ENCODE results near the gene FCAMR.

The FCAMR gene

DNA sequence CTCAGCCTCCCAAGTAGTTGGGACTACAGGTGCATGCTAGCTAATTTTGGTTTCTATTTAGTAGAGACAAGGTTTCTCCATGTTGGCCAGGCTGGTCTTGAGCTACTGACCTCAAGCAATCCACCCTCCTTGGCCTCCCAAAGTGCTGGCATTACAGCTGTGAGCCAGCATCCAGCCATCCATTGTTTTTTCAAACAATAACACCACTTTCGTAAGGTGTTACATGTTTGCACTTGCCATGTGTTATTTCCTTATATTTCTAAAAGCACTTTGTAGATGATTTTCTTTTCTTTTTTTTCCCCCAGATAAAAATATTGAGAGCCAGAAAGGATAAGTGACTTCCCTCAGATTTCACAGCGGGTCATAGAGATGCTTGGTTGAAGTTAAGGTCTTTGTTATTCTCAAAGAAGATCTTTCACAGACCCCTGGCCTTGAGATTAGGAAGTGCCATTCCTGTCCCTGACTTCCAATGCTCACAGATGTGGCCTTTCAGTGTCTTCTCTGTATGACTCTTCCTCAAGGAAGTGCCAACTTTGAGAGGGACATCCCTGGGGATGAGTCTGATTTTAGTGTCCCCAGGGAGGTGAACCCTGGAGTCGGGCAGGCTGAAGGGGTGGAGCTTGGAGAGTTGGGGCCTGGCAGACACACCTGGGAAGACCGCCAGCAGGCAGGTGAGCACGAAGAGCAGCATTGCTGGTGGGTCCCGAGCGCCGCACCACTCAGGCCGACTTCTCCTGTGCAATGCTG is 30.2 kb downstream of the FCAMR start:
- no peak overlapping the region for H3K9ac ChIP-seq (ENCODE audit: low read length in 5 of 5)
- no peak overlapping the region for H3K27ac ChIP-seq (ENCODE audit: low read depth, low read length)
- H3K4me1 ChIP-seq (ENCODE audit: control insufficient read depth in 5 of 5, insufficient read depth in 5 of 5, low read length in 5 of 5), result no peaks in the 10 kb centered on the region
- no peak overlapping the region for H3K4me3 ChIP-seq (ENCODE audit: low read depth in 1 of 5, low read length in 5 of 5)
- peaks cover 0 to 14% (median 3%) of the 10 kb centered on the region in 5 donors for H3K27me3 ChIP-seq (ENCODE audit: control insufficient read depth in 5 of 5, insufficient read depth in 4 of 5, low read length in 5 of 5)
- H3K9me3 ChIP-seq (ENCODE audit: control insufficient read depth in 5 of 5, low read length in 5 of 5), result no peaks in the 10 kb centered on the region
- H3K36me3 ChIP-seq (ENCODE audit: control insufficient read depth in 5 of 5, insufficient read depth in 5 of 5, low read length in 5 of 5), result no peaks in the 10 kb centered on the region

DNA sequence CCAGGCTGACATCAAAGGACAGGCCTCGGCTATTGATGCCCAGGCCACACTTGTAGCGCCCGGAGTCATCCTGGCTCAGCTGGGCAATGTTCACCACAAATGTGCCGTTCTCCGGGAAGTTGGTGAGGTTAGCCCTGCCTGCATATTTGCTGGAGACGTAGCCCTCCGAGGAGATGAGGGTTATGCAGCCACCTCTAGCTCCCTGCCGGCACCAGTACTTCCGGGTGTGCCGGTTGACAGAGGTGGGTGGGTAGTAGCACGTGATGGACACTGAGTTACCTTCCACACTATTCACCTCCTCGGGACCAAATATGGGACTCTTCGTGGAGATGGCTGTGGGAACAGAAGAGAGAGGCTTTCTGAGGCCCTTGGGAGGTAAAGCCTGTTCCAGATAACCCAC is 31.1 kb downstream of the FCAMR start:
- Histone ChIP-seq H3K9me3 (ENCODE audit: control insufficient read depth in 5 of 5, low read length in 5 of 5) (no peaks in the 10 kb centered on the region), H3K9ac (ENCODE audit: low read length in 5 of 5) (no peak overlapping the region), H3K27ac (ENCODE audit: low read depth, low read length) (no peak overlapping the region), H3K27me3 (ENCODE audit: control insufficient read depth in 5 of 5, insufficient read depth in 4 of 5, low read length in 5 of 5) (peaks cover 0 to 13% (median 3%) of the 10 kb centered on the region in 5 donors), H3K4me3 (ENCODE audit: low read depth in 1 of 5, low read length in 5 of 5) (no peak overlapping the region), H3K36me3 (ENCODE audit: control insufficient read depth in 5 of 5, insufficient read depth in 5 of 5, low read length in 5 of 5) (no peaks in the 10 kb centered on the region), H3K4me1 (ENCODE audit: control insufficient read depth in 5 of 5, insufficient read depth in 5 of 5, low read length in 5 of 5) (no peaks in the 10 kb centered on the region)

DNA sequence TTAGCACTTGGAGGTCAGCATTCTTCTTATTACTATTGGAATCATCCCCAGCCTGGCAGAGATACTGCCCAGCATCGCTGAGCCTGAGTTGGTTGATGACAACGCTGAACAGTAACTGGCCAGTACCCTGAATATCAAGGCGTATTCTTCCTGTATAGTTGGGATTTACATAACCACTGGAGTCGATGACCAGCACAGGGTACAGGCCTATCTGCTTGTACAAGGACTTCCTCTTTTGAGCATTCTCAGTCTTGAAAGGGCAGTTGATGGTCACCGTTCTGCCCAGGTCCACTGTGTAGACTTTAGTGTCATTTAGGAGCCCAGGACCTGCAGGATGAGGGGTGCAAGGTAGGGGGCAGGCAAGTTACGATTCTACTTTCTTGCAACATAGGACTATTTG is 32.8 kb downstream of the FCAMR start:
- H3K36me3 ChIP-seq (ENCODE audit: control insufficient read depth in 5 of 5, insufficient read depth in 5 of 5, low read length in 5 of 5), result no peaks in the 10 kb centered on the region
- H3K27ac ChIP-seq (ENCODE audit: low read depth, low read length), result no peak overlapping the region
- no peak overlapping the region for H3K4me3 ChIP-seq (ENCODE audit: low read depth in 1 of 5, low read length in 5 of 5)
- peaks cover 0 to 7% (median 0%) of the 10 kb centered on the region in 5 donors for H3K27me3 ChIP-seq (ENCODE audit: control insufficient read depth in 5 of 5, insufficient read depth in 4 of 5, low read length in 5 of 5)
- no peaks in the 10 kb centered on the region for H3K9me3 ChIP-seq (ENCODE audit: control insufficient read depth in 5 of 5, low read length in 5 of 5)
- no peaks in the 10 kb centered on the region for H3K4me1 ChIP-seq (ENCODE audit: control insufficient read depth in 5 of 5, insufficient read depth in 5 of 5, low read length in 5 of 5)
- no peak overlapping the region for H3K9ac ChIP-seq (ENCODE audit: low read length in 5 of 5)

DNA sequence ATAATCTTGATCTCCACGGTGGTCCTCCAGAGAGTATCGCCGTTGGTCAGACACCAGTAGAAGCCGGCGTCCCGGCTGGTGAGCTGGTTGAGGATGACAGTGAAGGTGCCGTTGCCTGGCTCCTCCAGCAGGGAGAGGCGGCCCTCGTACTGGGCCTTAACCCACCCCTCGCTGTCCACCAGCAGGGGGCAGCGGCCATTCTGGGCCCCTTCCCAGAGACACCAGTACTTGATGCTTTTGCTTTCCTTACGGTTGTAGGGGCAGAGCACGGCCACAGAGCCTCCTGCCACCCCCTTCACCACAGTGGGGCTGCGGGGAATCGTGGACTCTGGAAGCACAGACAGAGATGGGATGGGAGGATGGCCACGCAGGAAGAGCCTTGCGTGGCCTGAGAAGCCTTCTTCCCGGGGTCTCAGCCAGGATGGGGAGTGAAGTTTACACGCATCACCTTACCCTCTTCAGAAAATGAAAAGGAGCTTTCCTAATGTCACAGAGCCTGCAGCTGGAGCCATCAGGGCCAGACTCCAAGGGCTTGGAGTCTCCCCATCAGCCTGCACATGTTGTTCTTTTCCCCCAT is 34.7 kb downstream of the FCAMR start:
- H3K4me1 ChIP-seq (ENCODE audit: control insufficient read depth in 5 of 5, insufficient read depth in 5 of 5, low read length in 5 of 5), result no peaks in the 10 kb centered on the region
- H3K4me3 ChIP-seq (ENCODE audit: low read depth in 1 of 5, low read length in 5 of 5), result no peak overlapping the region
- no peaks in the 10 kb centered on the region for H3K36me3 ChIP-seq (ENCODE audit: control insufficient read depth in 5 of 5, insufficient read depth in 5 of 5, low read length in 5 of 5)
- no peaks in the 10 kb centered on the region for H3K9me3 ChIP-seq (ENCODE audit: control insufficient read depth in 5 of 5, low read length in 5 of 5)
- no peak overlapping the region for H3K9ac ChIP-seq (ENCODE audit: low read length in 5 of 5)
- H3K27ac ChIP-seq (ENCODE audit: low read depth, low read length), result no peak overlapping the region
- peaks cover 0 to 7% (median 0%) of the 10 kb centered on the region in 5 donors for H3K27me3 ChIP-seq (ENCODE audit: control insufficient read depth in 5 of 5, insufficient read depth in 4 of 5, low read length in 5 of 5)

DNA sequence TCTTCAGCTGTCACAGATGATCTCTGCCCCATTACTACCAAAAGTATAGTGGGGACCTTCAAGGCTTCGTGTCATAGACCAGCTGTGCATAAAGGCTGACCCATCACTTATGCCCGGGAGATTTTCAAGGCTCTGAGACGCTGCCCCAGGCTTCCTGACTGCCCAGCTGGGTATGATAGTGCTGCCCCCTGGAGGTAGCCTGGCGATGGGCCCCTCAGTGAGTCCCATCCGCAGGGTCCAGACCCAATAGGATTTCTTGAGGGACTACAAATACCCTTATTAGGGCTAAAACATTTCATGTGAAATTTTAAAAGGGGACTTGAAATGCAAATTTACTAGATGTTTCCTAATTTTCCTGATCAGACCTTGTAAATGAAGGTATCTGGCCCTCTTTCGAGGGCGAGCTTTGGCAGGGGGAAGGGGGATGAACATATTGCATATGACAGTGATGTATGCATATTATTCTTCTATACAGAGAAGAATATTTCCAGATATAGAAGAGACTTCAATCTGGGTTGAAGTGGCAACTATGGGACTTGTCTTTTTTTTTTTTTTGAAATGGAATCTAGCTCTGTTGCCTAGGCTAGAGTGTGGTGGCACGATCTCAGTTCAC is 36.8 kb downstream of the FCAMR start:
- peaks cover 0 to 8% (median 0%) of the 10 kb centered on the region in 5 donors for H3K4me1 ChIP-seq (ENCODE audit: control insufficient read depth in 5 of 5, insufficient read depth in 5 of 5, low read length in 5 of 5)
- H3K9ac ChIP-seq (ENCODE audit: low read length in 5 of 5), result no peak overlapping the region
- no peaks in the 10 kb centered on the region for H3K9me3 ChIP-seq (ENCODE audit: control insufficient read depth in 5 of 5, low read length in 5 of 5)
- H3K27ac ChIP-seq (ENCODE audit: low read depth, low read length), result no peak overlapping the region
- H3K4me3 ChIP-seq (ENCODE audit: low read depth in 1 of 5, low read length in 5 of 5), result no peak overlapping the region
- peaks cover 0 to 7% (median 0%) of the 10 kb centered on the region in 5 donors for H3K27me3 ChIP-seq (ENCODE audit: control insufficient read depth in 5 of 5, insufficient read depth in 4 of 5, low read length in 5 of 5)
- no peaks in the 10 kb centered on the region for H3K36me3 ChIP-seq (ENCODE audit: control insufficient read depth in 5 of 5, insufficient read depth in 5 of 5, low read length in 5 of 5)

DNA sequence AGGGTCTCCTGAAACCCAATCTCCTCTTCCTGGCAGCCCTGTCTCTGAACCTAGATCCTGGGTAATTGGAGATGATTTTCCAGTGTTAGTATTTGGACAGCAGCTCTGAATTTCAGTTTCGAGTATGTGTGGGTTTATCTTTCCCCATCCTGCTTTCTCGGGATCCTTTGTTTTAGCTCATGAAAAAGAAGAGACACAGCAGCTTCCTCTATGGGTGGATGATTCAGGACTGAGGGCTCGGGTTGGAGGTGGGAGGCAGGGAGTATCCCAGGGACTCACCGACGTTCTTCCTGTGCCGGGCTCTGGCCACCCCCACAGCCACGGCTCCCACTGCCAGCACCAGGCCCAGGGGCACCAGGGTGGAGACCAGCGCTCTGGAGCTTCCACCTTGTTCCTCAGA is 38.1 kb downstream of the FCAMR start:
- Histone ChIP-seq H3K9me3 (ENCODE audit: control insufficient read depth in 5 of 5, low read length in 5 of 5) (no peaks in the 10 kb centered on the region), H3K27me3 (ENCODE audit: control insufficient read depth in 5 of 5, insufficient read depth in 4 of 5, low read length in 5 of 5) (peaks cover 0 to 2% (median 0%) of the 10 kb centered on the region in 5 donors), H3K4me3 (ENCODE audit: low read depth in 1 of 5, low read length in 5 of 5) (no peak overlapping the region), H3K4me1 (ENCODE audit: control insufficient read depth in 5 of 5, insufficient read depth in 5 of 5, low read length in 5 of 5) (peaks cover 0 to 8% (median 0%) of the 10 kb centered on the region in 5 donors), H3K9ac (ENCODE audit: low read length in 5 of 5) (no peak overlapping the region), H3K27ac (ENCODE audit: low read depth, low read length) (no peak overlapping the region), H3K36me3 (ENCODE audit: control insufficient read depth in 5 of 5, insufficient read depth in 5 of 5, low read length in 5 of 5) (no peaks in the 10 kb centered on the region)

DNA sequence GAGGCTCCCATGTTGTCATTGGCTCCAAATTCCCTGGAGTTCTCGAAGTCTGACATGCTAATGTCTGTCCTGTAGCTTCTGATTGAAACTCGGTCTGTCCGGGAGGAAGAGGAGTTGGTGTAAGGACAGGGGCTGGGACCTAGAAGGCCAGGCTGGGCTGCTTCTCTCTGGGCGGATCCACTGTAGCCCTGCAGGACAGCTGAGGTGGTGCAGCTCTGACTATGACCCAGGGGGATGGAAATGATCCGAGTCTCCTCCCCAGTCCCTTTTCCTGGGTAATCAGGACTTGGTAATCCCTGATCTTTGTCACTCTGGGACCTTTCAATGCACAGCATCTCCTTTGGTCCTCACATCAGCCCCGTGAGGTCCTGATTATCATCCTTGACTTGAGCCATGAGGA is 38.6 kb downstream of the FCAMR start:
- H3K4me3 ChIP-seq (ENCODE audit: low read depth in 1 of 5, low read length in 5 of 5), result no peak overlapping the region
- peaks cover 0 to 8% (median 0%) of the 10 kb centered on the region in 5 donors for H3K4me1 ChIP-seq (ENCODE audit: control insufficient read depth in 5 of 5, insufficient read depth in 5 of 5, low read length in 5 of 5)
- peaks cover 0 to 2% (median 0%) of the 10 kb centered on the region in 5 donors for H3K27me3 ChIP-seq (ENCODE audit: control insufficient read depth in 5 of 5, insufficient read depth in 4 of 5, low read length in 5 of 5)
- no peak overlapping the region for H3K27ac ChIP-seq (ENCODE audit: low read depth, low read length)
- H3K36me3 ChIP-seq (ENCODE audit: control insufficient read depth in 5 of 5, insufficient read depth in 5 of 5, low read length in 5 of 5), result no peaks in the 10 kb centered on the region
- H3K9me3 ChIP-seq (ENCODE audit: control insufficient read depth in 5 of 5, low read length in 5 of 5), result no peaks in the 10 kb centered on the region
- no peak overlapping the region for H3K9ac ChIP-seq (ENCODE audit: low read length in 5 of 5)

DNA sequence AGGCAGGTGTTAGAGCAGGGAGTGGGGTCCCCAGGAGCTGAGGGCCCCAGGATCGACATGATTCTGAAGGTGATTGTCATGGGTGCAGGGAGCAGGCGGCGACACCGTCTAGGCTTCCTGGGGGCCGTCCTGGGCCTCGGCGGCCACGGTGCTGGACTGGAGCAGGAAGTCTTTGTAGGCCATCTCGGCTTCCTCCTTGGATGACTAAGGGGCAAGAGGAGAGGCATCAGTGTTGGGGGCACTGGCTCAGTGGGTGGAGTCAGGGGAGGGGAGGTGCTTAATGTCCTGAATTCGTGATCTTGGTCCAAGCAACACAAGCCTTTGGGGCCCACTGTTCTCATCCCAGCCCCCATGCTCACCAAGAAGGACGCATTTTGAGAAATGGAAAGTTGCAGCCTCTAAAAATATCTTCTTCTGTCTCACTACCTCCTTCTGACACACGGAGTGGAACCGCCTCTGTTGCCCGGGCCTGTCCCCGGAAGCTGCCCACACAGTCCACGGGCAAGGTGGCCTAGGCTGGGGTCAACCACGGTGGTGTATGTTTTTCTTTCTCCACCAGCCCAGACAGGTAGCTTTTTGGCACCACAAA is 40.0 kb downstream of the FCAMR start:
- H3K4me1 ChIP-seq (ENCODE audit: control insufficient read depth in 5 of 5, insufficient read depth in 5 of 5, low read length in 5 of 5), result peaks cover 0 to 15% (median under 1%) of the 10 kb centered on the region in 5 donors
- no peak overlapping the region for H3K4me3 ChIP-seq (ENCODE audit: low read depth in 1 of 5, low read length in 5 of 5)
- no peaks in the 10 kb centered on the region for H3K9me3 ChIP-seq (ENCODE audit: control insufficient read depth in 5 of 5, low read length in 5 of 5)
- no peak overlapping the region for H3K9ac ChIP-seq (ENCODE audit: low read length in 5 of 5)
- H3K27ac ChIP-seq (ENCODE audit: low read depth, low read length), result no peak overlapping the region
- no peaks in the 10 kb centered on the region for H3K36me3 ChIP-seq (ENCODE audit: control insufficient read depth in 5 of 5, insufficient read depth in 5 of 5, low read length in 5 of 5)
- H3K27me3 ChIP-seq (ENCODE audit: control insufficient read depth in 5 of 5, insufficient read depth in 4 of 5, low read length in 5 of 5), result peaks cover 0 to 2% (median 0%) of the 10 kb centered on the region in 5 donors

DNA sequence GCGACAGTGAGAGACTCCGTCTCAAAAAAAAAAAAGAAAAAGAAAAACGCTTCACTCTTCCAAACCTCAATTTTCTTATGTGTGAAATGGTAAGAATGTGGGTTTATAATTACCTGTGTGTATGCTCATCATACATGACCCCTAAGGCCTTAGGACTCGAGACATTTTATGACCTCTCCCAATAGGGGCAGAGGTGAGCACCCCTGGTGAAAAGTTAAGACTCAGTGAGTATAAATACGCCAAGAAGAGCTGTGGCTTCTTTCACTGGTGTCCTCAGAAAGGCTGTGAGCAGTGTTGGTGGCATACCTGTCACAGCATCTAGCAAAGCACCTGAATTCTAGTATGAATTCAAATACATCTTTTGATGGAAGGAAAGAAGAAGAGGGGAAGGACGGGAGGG is 40.7 kb downstream of the FCAMR start:
- no peak overlapping the region for H3K27ac ChIP-seq (ENCODE audit: low read depth, low read length)
- no peak overlapping the region for H3K9ac ChIP-seq (ENCODE audit: low read length in 5 of 5)
- H3K27me3 ChIP-seq (ENCODE audit: control insufficient read depth in 5 of 5, insufficient read depth in 4 of 5, low read length in 5 of 5), result peaks cover 0 to 2% (median 0%) of the 10 kb centered on the region in 5 donors
- H3K36me3 ChIP-seq (ENCODE audit: control insufficient read depth in 5 of 5, insufficient read depth in 5 of 5, low read length in 5 of 5), result no peaks in the 10 kb centered on the region
- peaks cover 0 to 19% (median 4%) of the 10 kb centered on the region in 5 donors for H3K4me1 ChIP-seq (ENCODE audit: control insufficient read depth in 5 of 5, insufficient read depth in 5 of 5, low read length in 5 of 5)
- no peaks in the 10 kb centered on the region for H3K9me3 ChIP-seq (ENCODE audit: control insufficient read depth in 5 of 5, low read length in 5 of 5)
- H3K4me3 ChIP-seq (ENCODE audit: low read depth in 1 of 5, low read length in 5 of 5), result no peak overlapping the region

DNA sequence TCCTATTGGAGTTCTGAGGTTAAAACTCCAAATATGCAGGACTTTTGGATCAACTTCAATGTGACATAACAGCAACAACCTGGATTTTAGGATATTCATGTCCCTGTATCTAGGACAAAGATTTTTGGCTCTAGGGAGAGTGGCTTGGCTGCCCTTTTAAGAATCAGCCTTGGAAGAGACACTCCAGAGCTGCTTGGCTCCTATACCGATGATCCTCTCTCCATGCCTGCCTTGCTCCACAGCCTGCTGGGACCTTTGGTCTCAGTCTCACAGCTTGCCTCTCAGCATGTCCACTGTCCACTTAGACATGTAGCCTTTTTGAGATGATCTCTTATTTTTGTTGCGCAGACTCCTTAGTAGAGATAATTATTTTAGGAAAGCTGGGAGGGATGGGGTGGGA is 44.0 kb downstream of the FCAMR start:
- Histone ChIP-seq H3K4me1 (ENCODE audit: control insufficient read depth in 5 of 5, insufficient read depth in 5 of 5, low read length in 5 of 5) (peaks cover 0 to 50% (median 19%) of the 10 kb centered on the region in 5 donors), H3K27ac (ENCODE audit: low read depth, low read length) (no peak overlapping the region), H3K36me3 (ENCODE audit: control insufficient read depth in 5 of 5, insufficient read depth in 5 of 5, low read length in 5 of 5) (no peaks in the 10 kb centered on the region), H3K9me3 (ENCODE audit: control insufficient read depth in 5 of 5, low read length in 5 of 5) (no peaks in the 10 kb centered on the region), H3K9ac (ENCODE audit: low read length in 5 of 5) (no peak overlapping the region), H3K27me3 (ENCODE audit: control insufficient read depth in 5 of 5, insufficient read depth in 4 of 5, low read length in 5 of 5) (no peaks in the 10 kb centered on the region), H3K4me3 (ENCODE audit: low read depth in 1 of 5, low read length in 5 of 5) (no peak overlapping the region)

All from subcutaneous abdominal adipose tissue (tissue), 5 donors.